ENCODE measurements around the gene AQP3. TPM values are rescaled to one million over a fixed set of nuclear protein-coding genes. Genes with fewer than 3 reads are reported as not detected.

Gene AQP3
- total and polyA plus RNA-seq, 2 of the 13 experiments (the other 11 are each of a cell fraction or from before 2014, with no cell fraction given): 1.4 to 5.5 TPM

DNA sequence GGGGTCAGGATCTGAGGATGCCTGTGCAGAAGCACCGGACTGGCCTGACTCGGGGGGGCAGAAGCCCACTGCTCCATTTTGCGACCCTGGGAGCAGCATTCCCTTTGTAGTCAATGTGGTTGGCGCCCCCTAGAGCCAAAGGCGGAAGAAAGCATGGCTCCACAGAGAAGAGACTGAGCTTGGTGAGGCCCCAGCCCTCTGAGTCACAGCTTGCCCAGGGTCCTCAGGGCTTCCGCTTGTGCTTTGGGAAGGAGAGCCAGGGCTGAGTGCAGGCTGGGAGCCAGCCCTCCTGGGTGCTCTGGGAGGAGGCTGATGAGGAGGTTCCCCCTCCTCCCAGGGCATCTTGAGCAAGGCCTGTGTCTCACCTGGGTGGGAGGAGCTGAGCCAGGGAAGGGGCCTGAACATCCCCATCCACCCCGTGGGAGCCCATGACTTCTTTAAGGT, 5.5 kb upstream of the AQP3 start (continued):
- TF ChIP-seq ZMYM3 (CRISPR knock-in tag; IDR thresholded peaks at IDR 0.05) (no peak), ZNF263 (CRISPR knock-in tag; IDR thresholded peaks at IDR 0.05) (peak; percentile 69; the same call in 1 of the 2 replicates), TBL1XR1 (IDR thresholded peaks at IDR 0.05; ENCODE audit: borderline replicate concordance, low read length, partially characterized antibody) (no peak), ARID4A (CRISPR knock-in tag; IDR thresholded peaks at IDR 0.05; ENCODE audit: borderline replicate concordance) (peak; percentile 14; the same call in 1 of the 2 replicates), ZNF138 (CRISPR knock-in tag; IDR thresholded peaks at IDR 0.05; ENCODE audit: low read depth) (no peak), SP1 (IDR thresholded peaks at IDR 0.05) (no peak), SP1 (CRISPR knock-in tag; IDR thresholded peaks at IDR 0.05) (no peak), STAG1 (CRISPR knock-in tag; IDR thresholded peaks at IDR 0.05) (peak; percentile 80), ZNF781 (CRISPR knock-in tag; IDR thresholded peaks at IDR 0.05; ENCODE audit: borderline replicate concordance, not compliant biosample characterization) (no peak), ZNF224 (CRISPR knock-in tag; IDR thresholded peaks at IDR 0.05) (no peak), SPEN (CRISPR knock-in tag; IDR thresholded peaks at IDR 0.05; ENCODE audit: low read depth) (no peak; the same call in 1 of the 2 replicates), ZNF678 (CRISPR knock-in tag; IDR thresholded peaks at IDR 0.05) (no peak), ARHGAP35 (CRISPR knock-in tag; IDR thresholded peaks at IDR 0.05; ENCODE audit: borderline replicate concordance) (no peak), ZFP91 (CRISPR knock-in tag; IDR thresholded peaks at IDR 0.05; ENCODE audit: borderline replicate concordance) (peak; percentile 42; the same call in 1 of the 2 replicates), DNMT1 (CRISPR knock-in tag; IDR thresholded peaks at IDR 0.05) (no peak), SMARCC2 (IDR thresholded peaks at IDR 0.05) (no peak), ZNF552 (CRISPR knock-in tag; IDR thresholded peaks at IDR 0.05; ENCODE audit: borderline replicate concordance) (no peak), CBX1 (IDR thresholded peaks at IDR 0.05; ENCODE audit: low read depth) (no peak), ZNF33B (CRISPR knock-in tag; IDR thresholded peaks at IDR 0.05) (no peak), ZBTB7B (CRISPR knock-in tag; IDR thresholded peaks at IDR 0.05) (peak; percentile 49; the same call in 1 of the 2 replicates), MIER3 (CRISPR knock-in tag; IDR thresholded peaks at IDR 0.05; ENCODE audit: borderline replicate concordance) (no peak), GABPA (IDR thresholded peaks at IDR 0.05; ENCODE audit: low read depth, low read length) (no peak), GABPA (CRISPR knock-in tag; IDR thresholded peaks at IDR 0.05; ENCODE audit: low read depth) (peak; percentile 45), SP4 (CRISPR knock-in tag; IDR thresholded peaks at IDR 0.05) (no peak)
- TF ChIP-seq, protein P1, sequence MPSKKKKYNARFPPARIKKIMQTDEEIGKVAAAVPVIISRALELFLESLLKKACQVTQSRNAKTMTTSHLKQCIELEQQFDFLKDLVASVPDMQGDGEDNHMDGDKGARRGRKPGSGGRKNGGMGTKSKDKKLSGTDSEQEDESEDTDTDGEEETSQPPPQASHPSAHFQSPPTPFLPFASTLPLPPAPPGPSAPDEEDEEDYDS (CRISPR knock-in tag; IDR thresholded peaks at IDR 0.05): no peak; the same call in 1 of the 2 replicates
- TF ChIP-seq, protein P2, sequence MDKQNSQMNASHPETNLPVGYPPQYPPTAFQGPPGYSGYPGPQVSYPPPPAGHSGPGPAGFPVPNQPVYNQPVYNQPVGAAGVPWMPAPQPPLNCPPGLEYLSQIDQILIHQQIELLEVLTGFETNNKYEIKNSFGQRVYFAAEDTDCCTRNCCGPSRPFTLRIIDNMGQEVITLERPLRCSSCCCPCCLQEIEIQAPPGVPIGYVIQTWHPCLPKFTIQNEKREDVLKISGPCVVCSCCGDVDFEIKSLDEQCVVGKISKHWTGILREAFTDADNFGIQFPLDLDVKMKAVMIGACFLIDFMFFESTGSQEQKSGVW (CRISPR knock-in tag; IDR thresholded peaks at IDR 0.05; ENCODE audit: borderline replicate concordance): no peak

Measured in HepG2 (cell line).